ENCODE data around the gene TBC1D22A.

TBC1D22A gene

GRCh38 chr22:46998331-46998730 is 235.9 kb downstream of the TBC1D22A start:
- Histone ChIP-seq H3K4me1 (ENCODE audit: low read depth, poor library complexity, severe bottlenecking) (peaks cover 11% of the 10 kb centered on the region), H4K20me1 (ENCODE audit: insufficient read depth) (no peaks in the 10 kb centered on the region), H3K4me2 (no peak overlapping the region), H3K4me3 (IDR thresholded peaks at IDR 0.05; ENCODE audit: insufficient read depth, low read depth, low read length) (no peak overlapping the region), H3K27ac (no peak overlapping the region), H3K36me3 (ENCODE audit: insufficient read depth) (no peaks in the 10 kb centered on the region), H2AFZ (ENCODE audit: low read depth) (no peak overlapping the region), H3K79me2 (ENCODE audit: insufficient read depth, low read depth) (no peaks in the 10 kb centered on the region), H3K9ac (no peak overlapping the region), H3K27me3 (ENCODE audit: insufficient read depth, low read depth) (no peaks in the 10 kb centered on the region)
- TF ChIP-seq, protein P1, sequence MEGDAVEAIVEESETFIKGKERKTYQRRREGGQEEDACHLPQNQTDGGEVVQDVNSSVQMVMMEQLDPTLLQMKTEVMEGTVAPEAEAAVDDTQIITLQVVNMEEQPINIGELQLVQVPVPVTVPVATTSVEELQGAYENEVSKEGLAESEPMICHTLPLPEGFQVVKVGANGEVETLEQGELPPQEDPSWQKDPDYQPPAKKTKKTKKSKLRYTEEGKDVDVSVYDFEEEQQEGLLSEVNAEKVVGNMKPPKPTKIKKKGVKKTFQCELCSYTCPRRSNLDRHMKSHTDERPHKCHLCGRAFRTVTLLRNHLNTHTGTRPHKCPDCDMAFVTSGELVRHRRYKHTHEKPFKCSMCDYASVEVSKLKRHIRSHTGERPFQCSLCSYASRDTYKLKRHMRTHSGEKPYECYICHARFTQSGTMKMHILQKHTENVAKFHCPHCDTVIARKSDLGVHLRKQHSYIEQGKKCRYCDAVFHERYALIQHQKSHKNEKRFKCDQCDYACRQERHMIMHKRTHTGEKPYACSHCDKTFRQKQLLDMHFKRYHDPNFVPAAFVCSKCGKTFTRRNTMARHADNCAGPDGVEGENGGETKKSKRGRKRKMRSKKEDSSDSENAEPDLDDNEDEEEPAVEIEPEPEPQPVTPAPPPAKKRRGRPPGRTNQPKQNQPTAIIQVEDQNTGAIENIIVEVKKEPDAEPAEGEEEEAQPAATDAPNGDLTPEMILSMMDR (conservative IDR thresholded peaks at IDR 0.05; ENCODE audit: low read depth, low read length) = no peak

DNA sequence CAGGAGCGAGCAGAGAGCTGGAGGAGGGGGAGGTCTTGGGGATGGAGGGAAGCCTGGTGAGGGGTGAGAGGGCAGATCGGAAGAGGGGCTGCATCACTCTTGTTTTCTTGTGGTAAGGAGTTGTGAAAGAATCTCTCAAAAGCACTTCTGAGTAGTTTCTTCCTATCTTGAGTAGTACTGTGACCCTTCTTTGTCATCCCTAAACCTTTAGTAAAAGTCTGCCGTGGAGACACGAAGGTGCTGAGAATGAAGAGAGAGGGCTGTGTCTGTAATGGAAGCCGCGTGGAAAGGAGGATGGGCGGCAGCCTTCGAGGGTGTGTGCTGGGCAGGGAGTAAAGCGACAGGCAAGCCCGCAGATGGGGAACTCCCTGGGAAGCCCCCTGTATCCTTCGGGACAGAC is 237.8 kb downstream of the TBC1D22A start:
- Histone ChIP-seq H3K27me3 (ENCODE audit: insufficient read depth, low read depth) (no peaks in the 10 kb centered on the region), H3K4me2 (no peak overlapping the region), H3K36me3 (ENCODE audit: insufficient read depth) (no peaks in the 10 kb centered on the region), H4K20me1 (ENCODE audit: insufficient read depth) (no peaks in the 10 kb centered on the region), H3K27ac (no peak overlapping the region), H3K4me3 (IDR thresholded peaks at IDR 0.05; ENCODE audit: insufficient read depth, low read depth, low read length) (no peak overlapping the region), H3K79me2 (ENCODE audit: insufficient read depth, low read depth) (no peaks in the 10 kb centered on the region), H3K4me1 (ENCODE audit: low read depth, poor library complexity, severe bottlenecking) (peaks cover 11% of the 10 kb centered on the region), H3K9ac (no peak overlapping the region), H2AFZ (ENCODE audit: low read depth) (no peak overlapping the region)
- TF ChIP-seq, protein P1 (conservative IDR thresholded peaks at IDR 0.05; ENCODE audit: low read depth, low read length) = no peak

- TF ChIP-seq, protein P1 (conservative IDR thresholded peaks at IDR 0.05; ENCODE audit: low read depth, low read length) = no peak
- Histone ChIP-seq H2AFZ (ENCODE audit: low read depth) (no peak overlapping the region), H3K9ac (no peak overlapping the region; the same call in 1 of the 2 replicates), H3K4me3 (IDR thresholded peaks at IDR 0.05; ENCODE audit: insufficient read depth, low read depth, low read length) (no peak overlapping the region), H3K4me1 (ENCODE audit: low read depth, poor library complexity, severe bottlenecking) (peaks cover 11% of the 10 kb centered on the region), H3K79me2 (ENCODE audit: insufficient read depth, low read depth) (no peaks in the 10 kb centered on the region), H3K36me3 (ENCODE audit: insufficient read depth) (no peaks in the 10 kb centered on the region), H3K27ac (peak overlapping the region; percentile 21; the same call in 1 of the 2 replicates), H3K27me3 (ENCODE audit: insufficient read depth, low read depth) (no peaks in the 10 kb centered on the region), H3K4me2 (peak overlapping the region; percentile 48), H4K20me1 (ENCODE audit: insufficient read depth) (no peaks in the 10 kb centered on the region)
Measured at GRCh38 chr22:47000888-47001287, 238.4 kb downstream of the TBC1D22A start.

DNA sequence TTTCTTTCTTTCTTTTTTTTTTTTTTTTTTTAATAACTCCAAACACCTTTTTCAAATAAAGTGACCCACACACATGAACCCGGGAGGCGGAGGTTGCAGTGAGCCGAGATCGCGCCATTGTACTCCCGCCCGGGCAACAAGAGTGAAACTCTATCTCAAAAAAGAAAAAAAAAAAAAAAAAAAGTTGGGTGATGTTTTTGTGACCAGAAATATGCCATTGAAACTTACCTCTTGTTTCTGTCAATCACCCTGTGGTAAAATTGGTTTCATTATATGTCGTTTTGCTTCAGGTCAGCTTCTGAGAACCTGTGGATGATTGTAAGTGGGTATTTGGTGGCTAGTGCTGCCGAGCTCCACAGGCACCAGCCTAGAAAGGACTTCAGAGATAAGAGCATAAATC is 238.8 kb downstream of the TBC1D22A start:
- Histone ChIP-seq H3K4me1 (ENCODE audit: low read depth, poor library complexity, severe bottlenecking) (peaks cover 11% of the 10 kb centered on the region), H3K27me3 (ENCODE audit: insufficient read depth, low read depth) (no peaks in the 10 kb centered on the region), H3K9ac (no peak overlapping the region), H2AFZ (ENCODE audit: low read depth) (no peak overlapping the region), H3K4me3 (IDR thresholded peaks at IDR 0.05; ENCODE audit: insufficient read depth, low read depth, low read length) (no peak overlapping the region), H3K79me2 (ENCODE audit: insufficient read depth, low read depth) (no peaks in the 10 kb centered on the region), H3K4me2 (peak overlapping the region; percentile 48), H3K27ac (no peak overlapping the region), H4K20me1 (ENCODE audit: insufficient read depth) (no peaks in the 10 kb centered on the region), H3K36me3 (ENCODE audit: insufficient read depth) (no peaks in the 10 kb centered on the region)
- TF ChIP-seq, protein P1 (conservative IDR thresholded peaks at IDR 0.05; ENCODE audit: low read depth, low read length) = no peak
